GM12878 (cell line): ENCODE measurements around the gene PPP2R5B. TPM values are rescaled to one million over a fixed set of nuclear protein-coding genes. Genes with fewer than 3 reads are reported as not detected.

Experiments
- MLLT1 ChIP-seq: fragments of 450-650 bp; IDR thresholded peaks from 2 replicates; pipeline ENCODE4 v1.6.1; 2016; ENCODE audit warnings: mild to moderate bottlenecking
- PAX5 ChIP-seq: IDR thresholded peaks from 2 replicates; pipeline ENCODE4 v1.6.1; 2011; ENCODE audit warnings: low read depth, low read length, borderline replicate concordance
- PBX3 ChIP-seq: IDR thresholded peaks from 2 replicates; pipeline ENCODE4 v1.6.1; 2011; ENCODE audit warnings: mild to moderate bottlenecking, low read depth, low read length, moderate library complexity; ENCODE audit not compliant: insufficient replicate concordance
- RAD21 ChIP-seq: IDR thresholded peaks from 2 replicates; pipeline ENCODE4 v1.6.1; 2011; ENCODE audit warnings: mild to moderate bottlenecking, low read depth, low read length, moderate library complexity; ENCODE audit not compliant: insufficient read depth
- SUPT20H ChIP-seq: IDR thresholded peaks from 2 replicates; pipeline ENCODE4 v1.6.1; 2011; ENCODE audit warnings: low read depth, mild to moderate bottlenecking, low read length, moderate library complexity, borderline replicate concordance; ENCODE audit not compliant: control insufficient read depth
- ZBTB4 ChIP-seq: fragments of 450-650 bp; formaldehyde crosslinking; IDR thresholded peaks from 2 replicates; pipeline ENCODE4 v1.4.0; 2022; ENCODE audit warnings: mild to moderate bottlenecking, moderate library complexity
- ZNF274 ChIP-seq: IDR thresholded peaks from one replicate; pipeline ENCODE4 v1.8.0; 2011; ENCODE audit not compliant: insufficient read length, insufficient read depth
- polyA plus RNA-seq, 11 experiments: library from polyadenylated mRNA; depleted of rRNA in 4 of 11; unstranded in 6 of 11; stranded (reverse) in 5 of 11; fragments of >200 nt; fragmentation: Nextera tagmentation in 4 of 11; fragmentation: Illumina TruSeq in 1 of 11; extraction: Ambion mirVana in 4 of 11; extraction: Trizol in 1 of 11; gene quantifications; 1 replicate in 1 of 11; 2 replicates in 10 of 11; pipeline versions ENCODE4 v1.2.1 to v1.2.3, GENCODE V29; 2011 to 2016; ENCODE audit warnings: inconsistent platforms in 2 of 11, missing spikeins in 2 of 11, low read depth in 1 of 11
- total RNA-seq, 4 experiments: library from RNA; depleted of rRNA in 3 of 4; stranded (reverse); fragments of >200 nt in 3 of 4; fragmentation: Illumina TruSeq in 1 of 4; extraction: Trizol in 1 of 4; gene quantifications; 2 replicates each; pipeline versions ENCODE4 v1.2.1 to v1.2.3, GENCODE V29; 2013 to 2021
- TF ChIP-seq, protein P1 (sequence below): fragments of 450-650 bp; IDR thresholded peaks from 2 replicates; pipeline ENCODE4 v1.6.1; 2017; ENCODE audit warnings: low read depth, mild to moderate bottlenecking, moderate library complexity

The PPP2R5B gene
- total and polyA plus RNA-seq, 10 of the 15 experiments (the other 5 are each of a cell fraction or from before 2014, with no cell fraction given): 0.08 to 6.7 (median 2.0) TPM

GRCh38 chr11:64935359-64936081, 11.0 kb downstream of the PPP2R5B start, which contains the start of gene GPHA2 (continued):
- TF ChIP-seq PBX3: no peak
- no peak for TF ChIP-seq RAD21
- TF ChIP-seq, protein P1, sequence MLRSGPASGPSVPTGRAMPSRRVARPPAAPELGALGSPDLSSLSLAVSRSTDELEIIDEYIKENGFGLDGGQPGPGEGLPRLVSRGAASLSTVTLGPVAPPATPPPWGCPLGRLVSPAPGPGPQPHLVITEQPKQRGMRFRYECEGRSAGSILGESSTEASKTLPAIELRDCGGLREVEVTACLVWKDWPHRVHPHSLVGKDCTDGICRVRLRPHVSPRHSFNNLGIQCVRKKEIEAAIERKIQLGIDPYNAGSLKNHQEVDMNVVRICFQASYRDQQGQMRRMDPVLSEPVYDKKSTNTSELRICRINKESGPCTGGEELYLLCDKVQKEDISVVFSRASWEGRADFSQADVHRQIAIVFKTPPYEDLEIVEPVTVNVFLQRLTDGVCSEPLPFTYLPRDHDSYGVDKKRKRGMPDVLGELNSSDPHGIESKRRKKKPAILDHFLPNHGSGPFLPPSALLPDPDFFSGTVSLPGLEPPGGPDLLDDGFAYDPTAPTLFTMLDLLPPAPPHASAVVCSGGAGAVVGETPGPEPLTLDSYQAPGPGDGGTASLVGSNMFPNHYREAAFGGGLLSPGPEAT: no peak
- no peak for TF ChIP-seq MLLT1
- no peak for TF ChIP-seq ZBTB4 (CRISPR knock-in tag)
- no peak for TF ChIP-seq PAX5
- TF ChIP-seq ZNF274: no peak
- TF ChIP-seq SUPT20H: no peak
- TF ChIP-seq, all 136 proteins: peak for 0
